Measurements from ENCODE around the gene CETN3. TPM values are rescaled to one million over a fixed set of nuclear protein-coding genes. Genes with fewer than 3 reads are reported as not detected.
"Not testable (repeated sequence)": the region's sequence is repeated elsewhere in the genome, so short reads cannot be mapped to it uniquely, and the experiment has no call there.

CETN3 gene
- total RNA-seq, 1 donor from 2014 or later, result 26.9 TPM

GRCh38 chr5:90344689-90345088, 64.9 kb downstream of the CETN3 start:
- intact Hi-C loops (cut with micrococcal nuclease), result no loop called here
- ATAC-seq (no peak), DNase-seq (no peak)

GRCh38 chr5:90343731-90344130, 65.8 kb downstream of the CETN3 start:
- intact Hi-C loops (cut with micrococcal nuclease), result not testable (repeated sequence)

GRCh38 chr5:90342576-90342975, 67.0 kb downstream of the CETN3 start:
- no peak for ATAC-seq
- DNase-seq, result no peak
- intact Hi-C loops (cut with micrococcal nuclease), result no loop called here

More at GRCh38 chr5:90343731-90344130, 65.8 kb downstream of the CETN3 start:
- not testable (repeated sequence) for DNase-seq, ATAC-seq

Other genes starting within 250 kb of the CETN3 start
- 4.1 TPM for gene MBLAC2, start 65.0 kb upstream of the CETN3 start, total RNA-seq
- 1.5 TPM for gene POLR3G, start 65.1 kb upstream of the CETN3 start, total RNA-seq
- gene LYSMD3, start 119.8 kb upstream of the CETN3 start, total RNA-seq, result 19.8 TPM
- not detected for gene ADGRV1, start 149.0 kb upstream of the CETN3 start, total RNA-seq